HG02852 (cell line): ENCODE measurements around the gene IRAK3.
A peak's percentile ranks its signal among the peaks of the same experiment; 100 is the strongest.
"Not testable (repeated sequence)": the region's sequence is repeated elsewhere in the genome, so short reads cannot be mapped to it uniquely, and the experiment has no call there.

ENCODE experiments used
- ATAC-seq: cut with Tn5 transposase; IDR thresholded peaks from one replicate; pipeline ENCODE4 v1.9.1; 2021; ENCODE audit warnings: mild to moderate bottlenecking, moderate library complexity; ENCODE audit not compliant: unreplicated experiment

Gene IRAK3

DNA sequence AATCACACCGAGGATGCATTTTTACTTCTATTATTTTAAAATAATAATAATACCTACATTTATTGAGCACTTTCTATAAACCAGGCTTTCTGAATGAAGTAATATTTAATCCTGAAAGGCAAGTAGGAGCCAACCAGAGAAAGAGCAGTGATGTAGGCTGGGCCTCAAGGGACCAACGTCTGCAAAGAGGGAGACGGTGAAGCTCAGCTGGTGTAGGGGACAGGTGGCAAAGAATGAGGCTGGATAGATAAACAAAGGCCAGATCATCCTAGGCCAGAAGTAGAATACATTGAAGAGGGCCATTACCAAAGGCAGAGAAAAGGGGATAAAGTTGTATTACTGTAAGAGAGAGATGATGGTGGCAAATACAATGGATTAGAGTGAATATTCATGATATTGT is 18.4 kb upstream of the IRAK3 start:
- ATAC-seq, result no peak

DNA sequence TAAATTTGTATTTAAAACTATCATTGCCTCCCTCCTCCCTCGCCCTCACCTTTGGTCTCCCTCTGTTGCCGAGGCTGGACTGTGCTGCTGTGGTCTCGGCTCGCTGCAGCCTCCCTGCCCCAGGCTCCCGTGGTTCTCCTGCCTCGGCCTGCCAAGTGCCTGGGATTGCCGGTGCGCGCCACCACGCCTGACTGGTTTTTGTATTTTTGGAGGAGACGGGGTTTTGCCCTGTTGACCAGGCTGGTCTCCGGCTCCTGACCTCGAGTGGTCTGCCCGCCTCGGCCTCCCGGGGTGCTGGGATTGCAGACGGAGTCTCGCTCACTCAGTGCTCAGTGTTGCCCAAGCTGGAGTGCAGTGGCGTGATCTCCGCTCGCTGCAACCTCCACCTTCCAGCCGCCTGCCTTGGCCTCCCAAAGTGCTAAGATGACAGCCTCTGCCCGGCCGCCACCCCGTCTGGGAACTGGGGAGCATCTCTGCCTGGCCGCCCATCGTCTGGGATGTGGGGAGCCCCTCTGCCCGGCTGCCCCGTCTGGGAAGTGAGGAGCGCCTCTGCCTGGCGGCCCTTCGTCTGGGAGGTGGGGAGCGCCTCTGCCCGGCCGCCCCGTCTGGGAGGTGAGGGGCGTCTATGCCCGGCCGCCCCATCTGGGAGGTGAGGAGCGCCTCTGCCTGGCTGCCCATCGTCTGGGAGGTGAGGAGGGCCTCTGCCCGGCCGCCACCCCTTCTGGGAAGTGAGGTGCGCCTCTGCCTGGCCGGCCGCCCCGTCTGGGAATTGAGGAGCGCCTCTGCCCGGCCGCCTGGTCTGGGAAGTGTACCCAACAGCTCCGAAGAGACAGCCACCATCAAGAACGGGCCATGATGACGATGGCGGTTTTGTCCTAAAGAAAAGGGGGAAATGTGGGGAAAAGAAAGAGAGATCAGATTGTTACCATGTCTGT is 14.4 kb upstream of the IRAK3 start:
- not testable (repeated sequence) for ATAC-seq

DNA sequence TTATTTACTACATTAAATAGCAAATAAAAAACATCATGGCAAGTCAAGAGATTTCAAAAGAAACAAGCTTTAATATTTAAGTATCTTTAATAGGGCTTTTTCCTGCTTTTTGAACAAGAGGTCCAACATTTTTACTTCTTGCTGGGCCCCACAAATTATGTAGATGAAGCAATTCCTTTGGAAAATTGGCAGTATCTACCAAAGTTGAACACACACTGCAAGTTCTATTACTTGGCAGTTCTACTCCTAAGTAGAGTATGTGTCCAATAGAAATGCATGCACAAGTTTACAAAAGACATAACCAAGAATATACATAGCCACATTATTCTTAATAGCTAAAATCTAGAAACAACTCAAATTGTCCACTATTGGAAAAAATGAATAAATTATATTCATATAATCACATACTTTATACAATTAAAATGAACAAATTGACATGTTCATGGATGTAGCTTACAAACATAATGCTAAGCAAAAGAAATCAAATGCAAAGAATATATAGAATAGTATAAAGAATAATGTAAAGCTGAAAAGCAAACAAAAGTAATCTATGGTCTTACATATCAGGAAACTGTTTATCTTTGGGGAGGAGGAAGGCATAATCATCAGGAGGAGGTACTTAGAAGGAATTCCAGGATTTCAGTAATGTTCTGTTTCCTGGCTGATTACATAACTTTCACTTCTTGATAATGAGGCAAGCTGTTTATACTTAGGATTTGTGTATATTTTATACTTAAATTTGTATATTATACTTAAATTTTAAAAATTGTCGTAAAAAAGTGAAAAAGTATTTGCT is 12.7 kb upstream of the IRAK3 start:
- no peak for ATAC-seq

DNA sequence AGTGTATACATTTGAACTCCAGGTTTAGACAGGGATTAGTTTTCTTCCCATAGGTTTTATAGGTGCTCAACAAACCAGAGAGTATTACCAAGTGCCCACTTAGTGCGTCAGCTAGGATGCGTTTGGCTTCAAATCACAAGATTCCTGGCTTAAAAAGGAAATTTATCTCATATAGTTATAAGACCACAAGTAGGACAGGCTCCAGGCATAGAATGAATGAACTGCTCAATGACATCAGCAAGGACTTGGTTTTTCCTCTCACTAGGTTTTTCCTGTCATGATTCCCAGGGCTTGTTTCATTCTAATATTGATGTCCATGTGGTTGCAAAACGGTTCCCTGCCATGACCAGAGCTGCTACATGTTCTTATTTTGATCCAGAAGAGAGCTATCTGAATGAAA is 6.1 kb upstream of the IRAK3 start:
- no peak for ATAC-seq

DNA sequence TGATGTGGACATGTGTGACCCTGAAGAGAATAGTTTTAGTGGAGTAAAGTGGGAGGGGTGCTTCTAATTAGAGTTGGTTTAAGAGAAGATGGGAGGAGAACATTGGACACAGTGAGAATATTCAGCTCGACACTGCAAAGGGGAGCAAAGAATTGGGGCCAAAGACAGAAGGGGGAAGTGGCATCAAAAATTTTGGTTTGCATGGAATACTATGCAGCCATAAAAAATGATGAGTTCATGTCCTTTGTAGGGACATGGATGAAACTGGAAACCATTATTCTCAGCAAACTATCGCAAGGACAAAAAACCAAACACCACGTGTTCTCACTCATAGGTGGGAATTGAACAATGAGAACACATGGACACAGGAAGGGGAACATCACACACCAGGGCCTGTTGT is 4.2 kb upstream of the IRAK3 start:
- ATAC-seq, result not testable (repeated sequence)

DNA sequence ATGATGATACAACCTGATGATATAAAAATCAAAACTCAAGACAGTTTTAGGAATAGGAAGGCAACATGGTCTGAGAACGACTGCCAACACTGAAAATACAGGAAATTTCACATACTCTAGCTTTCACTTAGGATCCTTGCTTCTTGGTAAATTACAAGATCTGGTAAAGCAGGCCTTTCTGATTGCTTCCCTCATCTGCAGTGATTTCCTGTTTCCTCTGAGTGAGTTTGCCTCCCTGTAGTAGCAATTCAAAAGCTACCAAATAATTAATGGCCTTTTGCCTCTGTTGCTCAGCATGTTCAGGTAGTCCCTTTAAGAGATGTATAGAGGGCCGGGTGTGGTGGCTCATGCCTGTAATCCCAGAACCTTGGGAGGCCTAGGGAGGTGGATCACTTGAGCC is 2.0 kb upstream of the IRAK3 start:
- ATAC-seq, result no peak

DNA sequence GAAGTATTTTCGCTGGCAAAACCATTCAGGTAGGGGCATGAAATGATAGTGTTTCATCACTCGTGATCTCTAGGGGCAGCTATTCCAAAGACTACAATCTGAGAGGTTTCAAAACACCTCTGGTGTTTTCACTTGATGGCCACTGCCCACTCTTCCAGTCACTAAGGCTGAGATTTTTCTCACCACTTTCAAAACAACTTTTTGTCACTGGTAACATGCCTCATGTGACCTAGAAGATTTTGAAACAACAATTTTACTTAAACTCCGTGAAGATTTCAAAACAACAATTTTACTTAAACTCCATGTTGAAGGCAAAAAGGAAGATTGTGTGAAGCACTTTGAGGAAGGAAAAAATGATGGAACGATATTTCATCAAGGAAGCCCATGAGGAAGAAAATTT is 1.2 kb upstream of the IRAK3 start:
- no peak for ATAC-seq

DNA sequence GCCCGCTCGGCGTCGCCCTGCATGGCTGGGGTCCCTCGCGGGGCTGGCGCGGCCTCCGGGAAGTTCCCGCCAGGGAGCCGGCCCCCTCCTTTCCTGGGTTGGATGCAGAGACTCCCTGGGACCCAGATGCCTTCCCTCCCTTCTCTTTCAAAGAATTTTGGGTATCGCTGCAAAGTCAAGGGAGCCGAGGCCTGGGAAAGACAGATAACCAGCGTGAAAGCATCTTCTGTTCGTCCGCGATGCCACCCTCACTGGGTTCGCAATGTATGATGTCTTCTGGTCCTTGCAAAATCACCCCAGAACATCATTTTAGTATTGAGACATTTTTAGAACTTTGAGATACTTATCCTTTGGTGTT is 451 bp downstream of the IRAK3 start:
- ATAC-seq, result peak; percentile 8

DNA sequence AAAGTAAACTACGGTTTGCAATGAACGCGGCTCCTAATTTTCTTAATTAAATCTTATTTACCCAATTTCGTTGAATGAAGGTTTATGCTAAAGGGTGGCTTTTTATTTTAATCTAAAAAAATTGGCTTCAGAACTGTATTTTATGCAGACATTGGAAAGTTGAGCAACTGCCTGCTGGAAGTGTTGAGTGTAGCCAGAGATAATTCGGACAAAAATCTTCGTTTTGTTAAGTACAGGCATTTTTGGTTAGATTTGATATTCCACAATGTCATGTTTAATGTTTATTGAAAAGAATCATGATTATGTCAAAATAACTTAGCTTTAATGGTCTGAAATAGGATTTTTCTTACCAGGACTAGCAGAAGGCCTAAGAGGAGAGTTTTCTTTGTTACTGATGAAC is 875 bp downstream of the IRAK3 start:
- no peak for ATAC-seq

DNA sequence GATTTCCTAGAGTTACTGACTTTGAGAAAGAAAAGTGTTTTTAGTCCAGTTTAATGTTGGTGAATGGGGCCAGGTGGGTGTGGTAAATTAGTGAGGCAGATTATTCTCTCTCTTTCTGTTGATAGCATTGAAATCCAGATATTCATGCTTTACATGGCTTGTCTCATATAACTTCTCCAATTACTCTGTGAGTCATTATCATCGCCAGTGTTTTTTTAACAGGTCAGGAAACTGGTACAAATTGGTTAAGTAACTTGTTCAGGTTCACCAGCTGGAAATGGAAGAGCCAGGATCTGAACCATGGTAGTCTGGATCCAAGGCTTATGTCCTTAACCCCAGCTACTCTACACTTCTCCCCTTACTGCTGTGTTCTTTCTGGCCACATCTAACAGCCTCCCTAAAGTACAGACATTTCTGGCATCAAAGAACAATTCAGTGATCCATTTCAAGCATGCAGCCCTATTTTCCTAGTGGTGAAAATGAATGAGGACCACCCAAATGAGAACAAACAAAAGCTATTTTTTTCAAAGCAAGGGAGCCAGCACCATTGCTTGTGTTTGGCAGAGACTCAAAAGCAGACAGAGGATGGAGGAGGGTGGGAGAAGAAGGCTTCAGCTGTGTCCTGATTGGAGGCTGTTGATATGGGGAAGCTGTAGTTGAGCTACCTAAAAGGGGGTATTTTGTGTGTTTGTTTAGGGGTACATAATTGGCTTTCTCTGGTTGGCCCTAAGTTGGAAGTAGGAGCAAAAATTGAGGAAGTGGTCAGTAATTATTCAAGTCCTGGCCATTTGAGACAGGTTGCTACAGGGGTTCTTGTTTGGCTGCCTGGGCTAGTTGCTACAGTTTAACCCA is 1.7 kb downstream of the IRAK3 start:
- ATAC-seq, result no peak

DNA sequence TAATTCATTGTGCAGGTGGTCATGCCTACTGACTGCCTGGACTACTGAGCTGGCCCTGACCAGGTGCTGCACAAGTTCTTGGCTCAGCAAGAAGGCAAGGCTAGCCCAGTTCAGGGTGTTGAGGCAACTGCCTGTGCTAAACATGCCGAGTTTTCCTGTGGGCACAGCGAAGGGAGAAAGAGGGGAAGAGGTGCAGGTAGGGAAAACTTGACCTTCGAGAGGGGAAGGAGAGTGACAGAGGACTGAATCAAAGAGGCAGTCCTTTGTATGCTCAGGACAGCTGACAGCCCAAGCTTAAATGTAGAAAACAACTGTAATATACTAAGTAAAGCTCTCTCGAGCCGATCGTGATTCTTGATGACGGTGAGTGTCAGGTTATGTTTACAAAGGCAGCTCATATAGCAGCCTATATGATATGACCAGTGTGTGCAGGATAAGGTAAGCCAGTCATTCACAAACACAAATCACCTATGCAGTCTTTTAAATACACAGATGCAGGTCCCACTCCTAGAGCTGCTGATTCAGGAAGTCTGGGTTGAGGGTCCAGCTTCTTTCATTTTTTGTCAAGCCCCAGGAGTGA is 2.6 kb downstream of the IRAK3 start:
- ATAC-seq, result no peak

DNA sequence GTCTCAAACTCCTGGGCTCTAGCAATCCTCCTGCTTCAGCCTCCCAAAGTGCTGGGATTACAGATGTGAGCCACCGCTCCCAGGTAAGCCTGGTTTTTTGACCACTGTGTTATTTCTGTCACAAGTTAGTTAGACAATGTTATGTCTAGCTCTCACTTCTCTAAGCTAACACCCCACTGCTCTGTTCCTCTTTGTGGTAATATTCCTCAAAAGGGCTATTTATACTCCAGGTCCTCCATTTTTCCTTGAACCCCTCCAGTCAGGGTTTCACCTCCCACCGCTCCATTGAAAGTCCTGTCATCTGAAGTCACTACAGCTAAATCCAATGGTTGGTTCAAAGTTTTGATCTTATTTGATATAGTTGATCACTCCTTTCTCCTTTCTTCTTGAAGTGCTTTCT is 5.1 kb downstream of the IRAK3 start:
- no peak for ATAC-seq

DNA sequence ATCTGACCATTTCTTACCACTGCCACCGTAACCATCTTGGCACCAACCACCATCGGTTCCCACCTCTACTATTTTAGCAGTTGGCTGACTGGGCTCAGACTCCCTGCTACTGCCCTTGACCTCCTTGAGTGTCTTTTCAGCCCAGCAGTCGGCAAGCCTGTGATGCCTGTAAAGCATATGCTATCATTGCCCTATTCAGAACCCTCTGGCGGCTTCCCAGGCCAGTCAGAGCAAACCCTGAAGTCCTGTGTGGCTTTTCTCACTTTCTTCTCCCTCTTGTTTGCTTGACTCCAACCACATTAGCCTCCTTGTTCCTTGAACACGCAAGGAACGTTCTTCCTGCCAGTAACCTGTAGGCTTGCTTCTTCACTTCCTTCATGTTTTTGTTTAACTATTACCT is 6.2 kb downstream of the IRAK3 start:
- no peak for ATAC-seq

DNA sequence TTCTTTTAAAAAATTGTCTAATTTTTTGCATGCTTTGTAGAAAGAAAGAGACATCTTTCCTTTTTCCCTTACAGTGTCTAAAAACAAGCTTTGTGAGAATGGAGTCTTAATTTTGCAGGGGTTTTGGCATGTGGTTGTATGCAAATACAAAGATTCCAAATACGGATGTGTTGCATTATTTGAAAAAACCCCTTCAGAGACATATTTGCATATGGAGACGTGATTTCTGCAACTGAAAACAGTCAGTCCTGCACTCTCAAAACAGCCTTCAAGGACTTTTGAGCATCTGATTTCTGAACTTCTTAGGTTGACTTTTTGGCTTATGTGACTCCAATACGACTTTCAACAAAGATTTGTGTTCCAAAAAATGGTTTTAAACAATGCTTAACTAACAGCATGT is 7.8 kb downstream of the IRAK3 start:
- ATAC-seq, result peak; percentile 92

DNA sequence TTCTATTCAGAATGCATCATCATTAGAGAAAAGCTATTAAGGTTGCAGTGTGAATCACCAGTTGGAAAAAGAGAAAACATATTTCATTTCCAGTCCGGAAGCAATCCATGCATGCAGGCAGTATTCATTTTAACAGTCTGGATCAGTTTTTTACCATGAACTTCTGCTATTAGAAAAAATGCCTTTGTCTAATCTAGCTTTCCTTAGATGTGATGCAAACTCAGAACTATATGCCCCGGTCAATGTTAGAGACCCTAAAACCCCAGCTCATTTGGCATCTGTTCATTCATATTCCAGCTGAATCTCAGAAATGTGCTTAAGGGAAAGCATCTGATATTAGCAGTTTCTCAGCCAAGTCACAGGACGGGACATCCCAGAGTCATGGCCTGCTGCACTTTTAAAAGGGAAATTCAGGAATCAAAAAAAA is 8.5 kb downstream of the IRAK3 start:
- no peak for ATAC-seq

DNA sequence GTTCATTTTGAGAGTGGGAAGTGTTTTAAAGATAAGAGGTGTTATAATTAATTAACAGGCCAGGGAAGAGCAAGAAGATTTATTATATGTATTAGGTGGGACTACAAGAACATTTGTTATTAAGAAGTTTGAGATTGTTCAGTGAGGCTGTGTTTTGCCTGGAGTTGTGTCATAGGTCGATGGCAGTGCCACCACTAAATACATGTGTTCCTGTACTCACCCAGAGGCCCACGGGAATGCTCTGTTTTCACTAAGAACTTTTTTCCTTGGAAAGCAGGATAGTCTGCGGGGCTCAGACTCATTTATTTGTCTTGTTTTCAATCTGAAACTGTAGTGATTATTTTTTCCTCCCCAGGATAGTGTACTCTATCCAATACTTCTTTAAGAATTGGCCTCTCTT is 10.1 kb downstream of the IRAK3 start:
- ATAC-seq, result no peak

DNA sequence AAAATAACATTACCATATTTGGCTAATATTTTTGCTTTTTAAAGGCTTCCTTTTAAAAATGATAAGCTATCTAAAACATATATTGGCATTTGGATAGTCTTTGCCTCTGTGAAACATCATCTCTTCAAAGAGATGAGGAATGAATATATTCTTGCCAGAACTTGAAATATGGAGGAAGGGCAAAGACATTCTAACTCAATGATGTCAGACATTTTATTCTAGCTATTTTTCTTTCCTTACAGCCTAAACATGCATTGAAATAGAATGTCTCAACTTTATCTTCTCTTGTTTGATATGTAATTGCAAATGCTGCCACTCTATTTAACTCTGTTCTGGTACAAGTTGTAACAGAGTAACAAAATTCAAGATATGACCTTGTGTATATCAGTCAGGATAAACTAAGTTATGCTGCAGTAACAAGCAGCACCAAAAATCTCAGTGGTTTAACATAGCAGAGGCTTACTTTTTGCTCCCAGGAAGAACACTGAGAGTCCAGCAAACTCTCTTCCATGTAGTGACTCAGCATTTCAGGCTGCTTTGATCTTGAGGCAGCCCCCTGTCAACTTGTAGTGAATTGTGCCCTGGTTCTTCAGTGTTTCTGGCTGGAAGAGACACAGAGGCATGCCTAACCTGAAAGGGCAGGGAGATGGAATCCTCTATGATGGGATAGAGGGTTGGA is 11.0 kb downstream of the IRAK3 start:
- no peak for ATAC-seq

DNA sequence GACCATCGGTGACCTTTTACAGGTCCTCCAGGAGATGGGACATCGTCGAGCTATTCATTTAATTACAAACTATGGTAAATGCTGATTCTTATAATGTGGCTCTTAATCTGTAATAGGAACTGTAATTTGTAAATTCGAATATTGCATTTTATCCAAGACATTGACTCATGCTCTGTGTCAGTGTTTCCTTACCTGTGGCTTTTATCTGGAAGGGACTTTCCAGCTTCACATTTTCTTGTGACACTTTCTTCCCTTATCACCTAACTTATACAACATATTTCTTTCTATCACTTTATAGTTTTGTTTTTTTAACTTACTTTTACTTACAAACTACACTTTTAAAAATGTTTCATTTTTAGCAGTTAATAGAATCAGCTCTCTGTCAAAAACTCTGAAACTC is 14.8 kb downstream of the IRAK3 start:
- ATAC-seq, result no peak

DNA sequence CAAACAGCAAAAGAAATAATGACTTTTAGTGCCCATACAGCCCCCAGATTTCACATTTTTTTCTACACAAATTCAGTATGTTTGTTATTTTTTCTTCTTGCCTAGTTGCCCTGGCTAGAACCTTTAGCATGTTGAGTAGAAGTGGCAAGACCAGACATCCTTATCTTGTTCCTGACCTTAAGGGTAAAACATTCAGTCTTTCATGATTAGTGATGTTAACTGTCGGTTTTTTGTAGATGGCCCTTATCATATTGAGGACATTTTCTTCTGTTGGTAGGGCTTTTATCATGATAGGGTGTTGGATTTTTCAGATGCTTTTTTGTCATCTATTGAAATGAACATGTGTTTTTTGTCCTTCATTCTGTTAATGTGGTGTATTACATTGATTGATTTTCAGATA is 17.1 kb downstream of the IRAK3 start:
- ATAC-seq, result no peak

DNA sequence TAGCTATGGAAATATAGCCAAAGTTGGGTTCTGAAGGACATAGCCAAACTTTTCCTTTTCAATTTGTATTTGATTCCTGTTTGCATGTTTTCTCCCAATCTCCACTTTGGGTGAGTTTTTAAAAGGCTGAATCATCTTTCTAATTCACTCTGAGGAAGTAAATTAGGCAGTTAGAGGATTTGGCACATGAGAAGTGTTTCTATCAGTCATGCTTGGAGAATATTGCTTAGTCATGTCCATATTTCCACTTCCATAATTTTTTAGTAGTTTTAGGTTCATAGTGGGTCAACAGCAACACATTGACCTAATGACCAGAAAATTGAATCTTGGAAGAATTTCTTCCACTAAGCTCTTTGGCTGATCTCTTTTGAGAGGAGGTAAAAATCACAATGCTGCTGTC is 21.8 kb downstream of the IRAK3 start:
- no peak for ATAC-seq
